Bone marrow (tissue), 2 donors: Measurements from ENCODE around the gene DET1.
"Not testable (repeated sequence)": the region's sequence is repeated elsewhere in the genome, so short reads cannot be mapped to it uniquely, and the experiment has no call there.

ENCODE experiments used
- DNase-seq, 2 donors: peaks; one replicate each; lab custom pipeline; 2025; lab: John Stamatoyannopoulos, UW

DET1 gene

DNA sequence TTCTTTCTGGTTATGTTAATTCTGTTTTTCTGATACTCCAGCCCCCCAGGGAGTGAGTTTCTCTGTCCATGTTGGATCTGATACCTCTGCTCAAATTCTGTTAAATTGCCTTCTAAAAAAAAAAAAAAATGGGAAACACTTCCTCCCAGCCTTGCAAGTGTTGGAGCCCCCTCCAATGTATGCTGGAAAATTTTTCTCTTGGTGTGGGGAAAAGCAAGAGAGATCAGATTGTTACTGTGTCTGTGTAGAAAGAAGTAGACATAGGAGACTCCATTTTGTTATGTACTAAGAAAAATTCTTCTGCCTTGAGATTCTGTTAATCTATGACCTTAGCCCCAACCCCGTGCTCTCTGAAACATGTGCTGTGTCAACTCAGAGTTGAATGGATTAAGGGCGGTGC, 6.1 kb downstream of the DET1 start:
- DNase-seq = not testable (repeated sequence)

DNA sequence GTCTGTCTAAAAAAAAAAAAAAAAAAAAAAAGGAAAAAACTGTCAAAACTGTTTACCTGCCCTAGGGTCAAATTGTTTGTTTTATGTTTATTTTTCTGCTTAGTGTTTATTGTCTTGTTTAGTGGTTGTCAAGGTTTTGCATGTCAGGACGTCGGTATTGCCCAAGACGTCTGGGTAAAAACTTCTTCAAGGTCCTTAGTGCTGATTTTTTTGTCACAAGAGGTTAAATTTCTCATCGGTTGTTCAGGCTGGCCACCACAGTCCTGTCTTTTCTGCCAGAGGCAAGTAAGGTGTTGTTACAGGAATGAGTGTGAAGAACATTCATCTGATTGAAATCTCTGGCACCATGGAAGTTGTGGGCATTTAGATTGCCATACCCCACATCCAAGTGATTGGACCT, 7.0 kb downstream of the DET1 start:
- no peak for DNase-seq

DNA sequence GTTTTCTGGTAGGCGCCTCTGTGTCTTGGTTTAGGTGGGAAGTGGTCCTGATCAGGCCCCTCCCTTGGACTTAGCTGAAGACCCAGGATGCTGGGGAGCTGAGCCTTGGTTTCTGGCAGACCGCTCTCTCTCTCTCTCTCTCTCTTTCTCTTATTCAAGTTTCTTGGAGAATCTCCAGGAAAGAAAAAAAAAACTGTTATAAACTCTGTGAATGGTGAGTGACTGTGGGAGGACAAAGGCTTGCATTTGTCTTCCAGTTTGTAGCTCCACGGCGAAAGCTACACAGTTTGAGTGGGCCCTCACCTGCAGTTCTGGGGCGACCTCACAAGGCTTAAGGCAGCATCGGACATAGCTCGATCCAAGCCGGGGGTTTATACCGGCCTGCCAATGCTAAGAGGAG, 7.5 kb downstream of the DET1 start:
- DNase-seq = no peak

DNA sequence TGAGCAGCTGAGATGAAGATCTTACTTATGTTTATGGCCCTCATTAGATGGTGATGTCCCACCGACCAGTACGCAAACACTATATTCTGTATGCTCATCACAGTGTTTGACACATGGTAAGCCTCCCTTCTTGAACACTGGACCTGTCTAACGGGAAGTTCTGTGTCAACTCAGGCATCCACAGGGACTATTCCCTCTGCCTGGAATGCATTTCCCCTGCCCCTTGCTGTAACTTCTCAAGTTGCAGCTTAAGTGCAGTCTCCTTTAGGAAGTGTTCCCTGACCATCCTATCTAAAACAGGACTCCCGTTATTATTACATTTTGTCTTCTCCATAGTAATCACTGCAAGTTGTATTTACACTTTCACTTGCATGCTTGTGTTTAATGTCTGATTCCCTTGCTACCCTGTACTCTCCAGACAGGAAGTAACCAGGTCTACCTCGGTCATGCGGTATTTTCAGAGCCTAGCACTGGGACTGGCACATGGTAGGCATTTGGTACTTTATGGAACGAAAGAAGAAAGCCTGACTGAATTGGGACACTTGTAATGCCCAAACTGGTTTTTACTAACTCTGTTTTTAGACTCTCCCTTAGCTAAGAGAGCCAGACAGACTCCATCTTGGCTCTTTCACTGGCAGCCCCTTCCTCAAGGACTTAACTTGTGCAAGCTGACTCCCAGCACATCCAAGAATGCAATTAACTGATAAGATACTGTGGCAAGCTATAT, 8.7 kb downstream of the DET1 start:
- no peak for DNase-seq

DNA sequence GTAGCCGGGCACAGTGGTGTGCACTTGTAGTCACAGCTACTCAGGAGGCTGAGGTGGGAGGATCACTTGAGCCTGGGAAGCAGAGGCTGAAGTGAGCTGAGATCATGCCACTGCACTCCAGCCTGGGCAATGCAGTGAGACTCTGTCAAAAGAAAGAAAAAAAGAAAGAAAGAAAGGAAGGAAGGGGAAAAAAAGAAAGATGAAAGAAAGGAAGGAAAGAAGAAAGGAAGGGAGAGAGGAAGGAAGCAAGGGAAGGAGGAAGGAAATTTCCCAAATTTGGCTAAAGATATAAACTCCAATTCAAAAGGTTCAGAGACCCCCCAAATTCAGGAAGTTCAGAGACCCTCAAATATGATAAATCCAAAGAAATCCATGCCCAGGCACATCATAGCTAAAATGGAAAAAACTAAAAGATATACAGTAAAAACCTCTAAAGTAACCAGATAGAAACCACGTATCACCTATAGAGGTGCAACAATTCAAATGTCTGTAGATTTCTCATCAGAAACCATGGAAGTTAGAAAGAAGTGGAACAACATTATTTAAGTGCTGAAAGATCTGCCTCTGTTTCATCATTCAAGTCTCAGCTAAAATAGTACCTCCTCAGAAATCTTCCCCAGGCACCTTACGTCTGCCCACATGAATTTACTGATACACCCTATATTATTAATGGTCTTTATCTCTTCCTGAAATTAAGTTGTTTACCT, 10.7 kb downstream of the DET1 start:
- no peak for DNase-seq

DNA sequence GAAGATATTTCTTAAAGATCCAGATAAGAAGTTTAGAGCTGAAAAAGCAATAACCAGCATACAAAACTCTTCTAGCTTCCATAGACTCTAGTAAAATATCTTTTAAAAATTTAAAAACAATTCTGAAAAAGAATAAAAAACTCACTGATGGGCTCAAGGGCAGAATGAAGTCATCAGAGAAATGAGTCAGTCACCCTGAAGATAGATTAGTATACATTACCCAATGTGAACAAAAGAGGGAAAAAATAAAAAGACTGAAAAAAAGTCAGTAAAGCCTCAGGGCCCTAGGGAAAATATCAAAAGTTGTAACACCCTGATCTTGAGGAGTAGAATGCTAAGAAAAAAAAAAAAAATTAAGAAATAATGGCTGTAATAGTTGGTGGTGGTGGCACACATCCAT, 11.4 kb downstream of the DET1 start:
- DNase-seq = no peak

DNA sequence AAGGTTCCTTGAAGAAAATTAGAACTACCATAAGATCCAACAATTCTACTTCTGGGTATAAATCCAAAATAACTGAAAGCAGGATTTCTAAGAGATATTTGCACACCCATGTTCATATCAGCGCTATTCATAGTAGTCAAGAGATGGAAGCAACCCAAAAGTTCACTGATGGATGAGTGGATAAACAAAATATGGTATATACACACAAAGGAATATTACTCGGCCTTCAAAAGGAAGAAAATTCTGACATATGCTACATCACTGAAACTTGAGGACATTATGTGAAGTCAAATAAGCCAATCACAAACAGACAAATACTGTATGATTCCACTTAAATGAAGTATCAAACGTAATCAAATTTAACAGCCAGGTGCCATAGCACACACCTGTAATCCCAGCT, 13.1 kb downstream of the DET1 start:
- no peak for DNase-seq

DNA sequence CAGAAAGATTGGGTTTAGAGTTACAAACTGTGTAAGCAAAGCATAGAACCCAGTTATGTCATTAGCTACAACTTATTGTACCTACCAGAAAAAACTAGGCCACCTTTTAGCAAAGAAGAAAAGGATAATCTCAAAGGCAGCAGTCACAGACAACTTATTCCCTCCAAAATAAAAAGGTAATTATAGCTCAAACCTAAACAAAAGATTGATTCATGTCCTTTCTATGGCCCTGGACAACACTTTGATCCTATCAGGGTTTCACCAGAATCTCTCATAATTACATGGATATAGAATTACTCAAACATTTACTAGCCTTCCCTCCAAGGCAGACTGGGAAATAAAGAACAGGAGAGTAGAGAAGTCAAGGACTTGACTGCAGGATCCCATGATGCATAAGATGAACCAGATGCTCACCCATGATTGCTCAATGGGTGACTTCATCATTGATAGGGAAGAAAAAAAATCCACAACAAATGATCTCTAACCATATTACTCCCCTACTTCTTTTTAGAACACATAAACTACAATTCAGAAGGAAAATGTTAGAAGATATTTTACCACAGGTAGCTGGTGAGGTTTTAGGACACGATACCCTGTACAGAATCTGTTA, 17.4 kb downstream of the DET1 start:
- no peak for DNase-seq

DNA sequence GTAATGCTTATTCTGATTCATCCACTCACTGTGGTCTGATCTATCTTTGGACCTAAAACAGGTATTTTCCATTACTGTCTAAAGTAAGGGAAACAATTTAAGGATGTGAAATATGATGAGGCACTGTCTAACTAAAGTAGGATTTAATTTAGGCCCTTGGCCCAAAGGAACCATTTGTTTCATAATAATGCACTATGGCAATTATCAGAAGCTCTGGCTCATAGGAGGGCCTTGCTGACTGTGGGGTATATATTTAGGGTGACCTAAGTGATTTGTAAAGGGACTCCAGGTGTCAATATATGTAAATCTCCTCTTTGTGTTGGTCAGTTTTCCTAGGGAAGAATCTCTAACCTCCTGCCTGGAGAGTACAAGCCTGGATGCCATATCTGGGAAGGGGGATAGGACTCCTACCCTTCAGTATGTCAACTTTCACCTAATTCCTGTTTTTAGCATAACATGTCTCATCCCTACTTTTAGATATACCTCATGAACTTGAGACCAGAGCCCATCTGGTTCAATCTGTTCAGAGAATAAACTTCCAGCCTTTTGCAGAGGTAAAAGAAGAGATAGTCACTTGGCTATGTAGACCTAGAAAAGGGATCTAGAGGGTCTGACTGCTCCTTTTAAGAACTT, 20.1 kb downstream of the DET1 start:
- DNase-seq = no peak

DNA sequence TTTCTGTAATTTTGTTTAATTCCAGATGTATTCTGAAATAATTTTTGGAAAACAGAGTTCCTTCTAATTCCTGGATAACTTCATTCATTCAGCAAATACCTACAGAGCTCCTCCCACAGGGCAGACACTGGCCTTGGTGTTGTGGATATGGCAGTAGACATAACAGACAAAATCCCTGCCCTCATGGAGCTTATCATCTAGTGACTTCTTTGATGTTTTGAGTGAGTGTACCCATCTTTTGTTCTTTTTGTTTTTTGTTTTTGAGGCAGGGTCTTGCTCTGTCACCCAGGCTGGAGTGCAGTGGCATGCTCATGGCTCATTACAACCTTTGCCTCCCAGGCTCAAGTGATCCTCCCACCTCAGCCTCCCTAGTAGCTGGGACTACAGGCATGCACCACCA, 21.1 kb downstream of the DET1 start:
- DNase-seq = no peak

DNA sequence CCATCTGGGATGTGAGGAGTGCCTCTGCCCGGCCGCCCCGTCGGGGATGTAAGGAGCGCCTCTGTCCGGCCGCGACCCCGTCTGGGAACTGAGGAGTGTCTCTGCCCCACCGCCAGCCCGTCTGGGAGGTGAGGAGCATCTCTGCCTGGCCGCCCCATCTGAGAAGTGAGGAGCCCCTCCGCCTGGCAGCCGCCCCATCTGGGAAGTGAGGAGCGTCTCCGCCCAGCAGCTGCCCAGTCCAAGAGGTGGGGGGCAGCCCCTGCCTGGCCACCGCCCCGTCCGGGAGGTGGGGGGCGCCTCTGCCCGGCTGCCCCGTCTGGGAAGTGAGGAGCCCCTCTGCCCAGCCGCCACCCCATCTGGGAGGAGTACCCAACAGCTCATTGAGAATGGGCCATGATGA, 22.4 kb downstream of the DET1 start:
- not testable (repeated sequence) for DNase-seq

DNA sequence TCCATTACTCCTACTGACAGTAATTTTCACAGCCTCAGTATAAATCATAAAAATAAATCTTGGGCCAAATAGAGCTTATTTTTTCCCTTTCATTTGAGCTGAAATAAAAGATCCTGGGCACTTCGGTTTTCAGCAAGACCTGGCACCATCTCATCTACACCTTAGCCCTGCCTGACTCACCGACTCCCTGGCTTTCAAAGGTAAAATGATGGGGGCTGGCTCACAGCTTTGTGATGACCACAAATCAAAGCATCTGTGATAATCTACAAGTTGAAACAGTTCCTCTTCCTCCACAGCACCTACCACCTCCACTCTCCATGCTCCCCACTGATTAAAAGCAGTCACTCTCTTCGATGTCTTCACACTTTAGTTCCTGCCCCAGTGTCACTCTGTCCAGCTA, 27.6 kb downstream of the DET1 start:
- DNase-seq = no peak

DNA sequence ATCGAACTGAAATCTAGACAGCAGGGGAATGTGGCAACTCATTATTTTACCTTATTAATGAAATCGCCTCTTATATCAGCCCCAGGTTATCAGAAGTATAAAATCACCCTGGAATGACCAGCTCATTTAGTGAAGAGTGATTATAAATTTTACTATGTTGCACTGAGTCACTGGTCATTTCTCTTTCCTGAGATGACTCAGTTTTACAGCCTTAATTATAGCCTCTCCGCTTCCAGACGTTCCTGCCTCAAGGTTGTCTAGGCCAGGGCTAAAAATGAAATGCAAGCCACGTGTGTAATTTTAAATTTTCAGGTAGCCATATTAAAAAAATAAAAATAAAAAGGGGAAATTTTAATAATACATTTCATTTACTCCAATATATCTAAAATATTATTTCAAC, 33.3 kb downstream of the DET1 start:
- no peak for DNase-seq

DNA sequence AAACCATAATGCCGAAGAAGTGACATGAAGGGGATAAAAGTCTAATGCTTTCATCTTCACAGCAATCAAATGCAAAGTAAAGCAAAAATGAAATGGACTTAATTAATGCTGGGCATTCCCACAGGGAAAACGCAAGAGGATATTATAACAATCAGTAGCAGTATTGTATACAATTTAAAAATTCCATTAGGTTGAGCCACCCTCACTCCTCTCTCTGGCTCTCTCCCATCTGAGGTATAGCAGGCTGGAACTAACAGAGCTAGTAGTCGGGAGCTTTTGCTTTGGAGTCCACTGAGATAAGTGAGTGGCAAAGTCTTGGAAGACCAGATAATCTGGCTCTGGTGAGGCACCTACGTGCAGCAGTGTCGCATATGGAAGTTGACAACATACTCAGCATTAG, 33.9 kb downstream of the DET1 start:
- no peak for DNase-seq

DNA sequence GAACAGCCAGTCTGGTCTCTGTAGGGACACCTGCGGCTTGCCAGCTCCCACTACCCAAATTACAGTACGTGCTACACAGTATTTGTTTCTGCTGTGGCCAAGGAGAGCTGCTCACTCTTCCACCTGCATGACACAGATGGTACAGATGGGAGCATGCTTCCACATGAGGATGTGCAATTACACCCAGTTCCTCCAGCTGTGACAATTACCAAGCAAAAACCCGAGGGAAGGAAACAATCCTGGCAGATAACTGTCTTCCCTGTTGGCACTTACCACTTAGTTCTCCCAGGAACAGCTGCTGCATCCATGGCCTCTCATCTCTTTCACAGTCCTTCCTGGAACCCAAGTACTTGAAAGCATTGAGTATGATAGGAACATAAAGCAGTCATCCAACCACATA, 34.4 kb downstream of the DET1 start:
- DNase-seq = no peak

DNA sequence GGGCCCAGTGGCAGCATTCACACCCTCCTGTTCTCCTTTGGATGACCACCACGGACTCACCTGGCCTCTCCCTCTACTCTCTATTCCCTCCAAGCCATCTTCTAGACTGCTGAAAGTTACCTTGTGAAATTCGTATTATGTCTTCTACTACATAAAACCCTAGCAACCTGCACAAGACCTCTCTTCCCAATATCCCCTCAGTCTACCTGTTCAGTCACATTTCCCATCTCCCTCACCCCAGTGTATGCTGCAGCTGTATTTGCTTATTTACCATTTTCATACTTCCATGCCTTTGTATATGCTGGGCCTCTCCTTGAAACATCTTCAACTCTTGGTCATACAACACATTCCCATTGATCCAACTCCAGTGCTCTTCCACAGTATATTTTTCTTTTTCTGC, 35.3 kb downstream of the DET1 start:
- DNase-seq = no peak

DNA sequence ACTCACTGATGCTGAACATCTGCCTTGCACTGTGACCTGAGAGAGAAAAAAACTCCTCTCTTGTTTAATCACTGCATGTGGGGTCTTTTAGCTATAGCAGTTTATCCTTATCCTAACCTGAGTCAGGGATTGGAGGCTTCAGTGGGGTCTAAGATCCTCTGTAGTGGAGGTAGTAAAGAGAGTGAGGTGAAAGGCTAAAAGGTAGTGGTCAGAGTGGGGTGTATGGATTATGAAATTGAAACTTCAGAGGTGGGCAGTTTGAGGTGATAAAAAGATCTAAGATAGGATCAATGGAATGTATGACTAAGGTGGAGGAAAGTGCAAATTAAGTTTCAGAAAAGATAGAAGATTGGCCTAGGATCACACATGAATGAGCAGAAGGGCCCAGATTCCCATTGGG, 36.5 kb downstream of the DET1 start:
- no peak for DNase-seq

DNA sequence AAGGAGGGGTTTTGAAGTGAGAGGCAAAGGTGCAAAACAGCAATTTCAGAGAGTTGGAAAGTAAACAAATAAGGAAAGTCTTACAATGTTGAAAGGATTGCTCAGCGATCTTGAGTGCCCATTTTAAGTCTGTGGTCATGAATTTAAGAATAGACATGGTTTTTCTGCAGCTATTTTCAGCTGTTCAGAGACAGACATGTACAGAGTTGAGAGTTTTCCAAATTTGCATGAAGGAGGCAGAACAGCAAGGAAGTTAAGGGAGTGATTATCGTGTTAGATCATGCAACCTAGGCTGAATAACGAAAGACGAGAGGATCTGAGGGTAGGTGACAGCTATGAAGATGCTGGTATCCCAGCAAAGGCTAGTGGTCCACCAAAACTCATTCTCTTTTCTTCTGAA, 37.2 kb downstream of the DET1 start:
- no peak for DNase-seq

DNA sequence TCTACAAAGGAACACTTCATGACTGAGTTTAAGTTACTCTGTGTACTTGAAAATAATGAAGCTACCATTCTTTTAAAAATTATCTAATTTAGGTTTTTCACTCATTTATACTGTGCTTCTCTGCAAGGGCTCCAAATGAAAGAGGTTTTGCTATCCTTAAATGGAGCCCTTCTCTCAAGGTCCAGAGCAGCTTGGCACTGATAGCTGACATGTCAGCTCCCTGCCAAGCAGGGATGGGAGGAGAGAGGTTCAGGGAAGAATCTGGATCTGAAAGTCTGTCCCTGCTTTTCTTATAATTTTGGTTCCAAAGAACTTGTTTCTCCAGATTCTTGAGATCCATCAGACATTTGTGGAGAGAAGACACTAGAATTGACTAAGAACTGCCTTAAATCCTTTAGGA, 39.9 kb downstream of the DET1 start:
- no peak for DNase-seq

DNA sequence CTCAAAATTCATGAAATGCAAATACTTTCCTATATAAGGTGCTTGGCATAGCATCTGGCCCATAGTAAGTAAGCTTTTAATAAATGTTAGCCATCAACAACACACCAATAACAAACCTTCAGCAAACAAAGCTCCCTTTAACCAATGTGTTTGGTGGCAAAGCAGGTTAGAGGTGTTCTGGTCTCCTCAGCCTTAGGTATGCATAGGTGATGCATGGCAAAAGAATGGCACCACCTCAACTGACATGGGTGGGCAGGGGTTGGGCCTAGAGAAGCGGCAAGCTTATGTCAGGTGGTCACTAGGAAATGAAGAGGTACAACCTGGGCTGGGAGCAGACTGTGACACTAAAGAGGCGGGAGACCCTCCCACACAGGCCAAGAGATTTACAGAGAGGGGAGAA, 40.8 kb downstream of the DET1 start:
- no peak for DNase-seq

DNA sequence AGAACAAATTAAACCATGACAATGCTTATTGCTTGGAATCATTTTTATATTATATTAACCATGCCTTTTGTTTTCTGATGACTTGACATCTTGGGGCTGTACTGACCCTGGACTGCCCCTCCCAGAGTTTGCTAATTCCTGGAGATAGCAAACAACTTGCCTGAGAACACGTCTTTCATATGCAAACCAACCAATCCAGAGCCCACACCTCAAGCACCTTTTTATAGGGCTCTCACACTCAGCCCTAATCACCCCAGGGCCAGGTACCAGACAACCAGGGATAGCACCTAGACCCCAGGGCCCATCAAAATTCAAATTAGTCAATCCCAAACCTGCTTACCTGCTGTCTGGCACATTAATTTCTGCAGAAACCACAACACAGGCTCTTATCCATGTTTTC, 42.0 kb downstream of the DET1 start:
- no peak for DNase-seq

DNA sequence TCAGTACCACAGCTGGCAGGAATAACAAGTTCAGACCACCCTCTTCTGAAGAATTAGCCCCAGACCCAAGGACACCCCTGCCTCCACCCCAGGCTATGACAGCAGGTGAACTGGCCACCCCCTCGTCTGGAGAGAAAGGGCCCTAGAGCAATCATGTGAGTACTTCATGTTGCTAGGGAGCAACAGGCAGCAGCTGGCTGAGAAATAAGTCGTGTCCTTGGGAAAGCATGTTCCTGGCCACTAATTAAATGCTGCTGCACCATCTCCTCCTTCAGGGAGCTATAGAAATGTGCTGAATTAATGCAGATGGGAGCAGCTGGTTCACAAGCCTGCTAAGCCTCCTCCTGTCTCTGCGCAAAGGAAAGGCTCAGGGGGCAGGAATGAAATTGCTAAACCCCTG, 47.5 kb downstream of the DET1 start:
- no peak for DNase-seq

DNA sequence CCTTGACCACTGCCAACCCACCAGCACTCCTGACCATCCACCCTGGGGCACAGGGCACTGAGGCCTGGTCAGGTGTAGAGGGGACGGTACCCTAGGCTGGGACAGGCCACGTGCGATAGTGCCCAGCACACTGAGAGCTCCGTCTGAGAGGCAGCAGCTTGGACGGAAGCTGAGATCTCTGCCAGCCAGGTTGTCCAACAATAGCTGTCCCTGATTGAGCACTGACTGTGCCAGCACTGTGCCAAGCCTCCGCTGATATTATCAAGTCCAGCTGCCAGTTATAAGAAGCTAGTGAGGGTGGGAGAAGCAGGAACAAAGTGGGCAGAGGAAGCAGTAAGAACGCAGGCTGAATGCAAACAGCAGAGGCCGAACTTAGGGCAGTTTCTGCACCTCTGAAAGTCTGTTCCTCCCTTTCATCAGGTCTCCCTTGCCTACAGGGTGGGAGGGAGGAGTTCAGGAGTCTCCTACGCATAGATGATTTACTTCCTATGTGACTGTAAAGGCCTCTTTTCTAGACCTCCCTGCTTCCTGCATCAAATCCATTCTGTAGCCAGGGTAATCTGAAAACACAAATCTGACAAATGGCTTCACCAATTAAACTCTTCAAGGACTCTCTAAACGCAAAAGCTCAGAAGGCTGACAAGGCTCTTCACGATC, 49.2 kb downstream of the DET1 start:
- DNase-seq = no peak
